Neural cell (in vitro differentiated cells): ENCODE results near the gene ARID1B.

Experiments
- EP300 ChIP-seq: fragments of 450-650 bp; conservative IDR thresholded peaks from 2 replicates; pipeline ENCODE4 v1.6.1; 2014; ENCODE audit warnings: antibody characterized with exemption, mild to moderate bottlenecking, moderate library complexity; ENCODE audit not compliant: poor library complexity, severe bottlenecking
- EZH2 ChIP-seq: fragments of 200-600, 300-800 bp; shearing (Covaris generic), sonication (generic); IDR thresholded peaks from 2 replicates; pipeline ENCODE4 v1.6.1; 2014; ENCODE audit warnings: antibody characterized with exemption, low read length, borderline replicate concordance, mild to moderate bottlenecking; ENCODE audit not compliant: insufficient read depth, poor library complexity, severe bottlenecking
- MXI1 ChIP-seq: fragments of 450-650 bp; conservative IDR thresholded peaks from 2 replicates; pipeline ENCODE4 v1.6.1; 2014; ENCODE audit warnings: antibody characterized with exemption, mild to moderate bottlenecking; ENCODE audit not compliant: poor library complexity, severe bottlenecking
- POLR2AphosphoS5 ChIP-seq: IDR thresholded peaks from 2 replicates; pipeline ENCODE4 v1.6.1; 2012
- RAD21 ChIP-seq: fragments of 450-650 bp; conservative IDR thresholded peaks from 2 replicates; pipeline ENCODE4 v1.6.1; 2014; ENCODE audit warnings: antibody characterized with exemption, mild to moderate bottlenecking, moderate library complexity
- SMC3 ChIP-seq: fragments of 450-650 bp; conservative IDR thresholded peaks from 2 replicates; pipeline ENCODE4 v1.6.1; 2014; ENCODE audit warnings: antibody characterized with exemption, mild to moderate bottlenecking, moderate library complexity; ENCODE audit not compliant: poor library complexity
- TAF1 ChIP-seq: IDR thresholded peaks from 2 replicates; pipeline ENCODE4 v1.6.1; 2012; ENCODE audit warnings: low read depth
- TF ChIP-seq, protein P1 (sequence below): fragments of 450-650 bp; IDR thresholded peaks from 2 replicates; pipeline ENCODE4 v1.5.1; 2014; ENCODE audit warnings: antibody characterized with exemption, mild to moderate bottlenecking, moderate library complexity; ENCODE audit not compliant: poor library complexity, severe bottlenecking
- TF ChIP-seq, protein P2 (sequence below): IDR thresholded peaks from 2 replicates; pipeline ENCODE4 v1.6.1; 2012; ENCODE audit warnings: borderline replicate concordance

DNA sequence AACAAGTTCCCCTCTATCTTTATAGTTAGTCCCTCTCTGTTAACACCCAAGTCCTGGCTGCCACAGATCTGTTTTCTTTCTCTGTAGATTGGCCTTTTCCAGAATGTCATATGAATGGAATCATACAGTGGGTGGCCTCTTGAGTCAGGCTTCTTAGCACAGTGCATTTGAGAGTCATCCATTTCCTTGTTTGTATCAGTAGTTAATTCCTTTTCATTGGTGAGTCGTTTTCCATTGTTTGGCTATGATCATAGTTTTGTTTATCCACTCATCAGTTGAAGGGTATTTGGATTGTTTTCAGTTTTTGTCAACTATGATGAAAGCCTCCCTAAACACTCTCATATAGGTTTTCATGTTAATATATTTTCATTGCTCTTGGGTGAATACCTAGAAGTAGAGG, 248.3 kb downstream of the ARID1B start:
- TF ChIP-seq POLR2AphosphoS5 (no peak), RAD21 (no peak), EZH2 (no peak), EP300 (no peak), TAF1 (no peak), SMC3 (no peak), MXI1 (no peak)
- TF ChIP-seq, protein P1, sequence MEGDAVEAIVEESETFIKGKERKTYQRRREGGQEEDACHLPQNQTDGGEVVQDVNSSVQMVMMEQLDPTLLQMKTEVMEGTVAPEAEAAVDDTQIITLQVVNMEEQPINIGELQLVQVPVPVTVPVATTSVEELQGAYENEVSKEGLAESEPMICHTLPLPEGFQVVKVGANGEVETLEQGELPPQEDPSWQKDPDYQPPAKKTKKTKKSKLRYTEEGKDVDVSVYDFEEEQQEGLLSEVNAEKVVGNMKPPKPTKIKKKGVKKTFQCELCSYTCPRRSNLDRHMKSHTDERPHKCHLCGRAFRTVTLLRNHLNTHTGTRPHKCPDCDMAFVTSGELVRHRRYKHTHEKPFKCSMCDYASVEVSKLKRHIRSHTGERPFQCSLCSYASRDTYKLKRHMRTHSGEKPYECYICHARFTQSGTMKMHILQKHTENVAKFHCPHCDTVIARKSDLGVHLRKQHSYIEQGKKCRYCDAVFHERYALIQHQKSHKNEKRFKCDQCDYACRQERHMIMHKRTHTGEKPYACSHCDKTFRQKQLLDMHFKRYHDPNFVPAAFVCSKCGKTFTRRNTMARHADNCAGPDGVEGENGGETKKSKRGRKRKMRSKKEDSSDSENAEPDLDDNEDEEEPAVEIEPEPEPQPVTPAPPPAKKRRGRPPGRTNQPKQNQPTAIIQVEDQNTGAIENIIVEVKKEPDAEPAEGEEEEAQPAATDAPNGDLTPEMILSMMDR: no peak
- TF ChIP-seq, protein P2, sequence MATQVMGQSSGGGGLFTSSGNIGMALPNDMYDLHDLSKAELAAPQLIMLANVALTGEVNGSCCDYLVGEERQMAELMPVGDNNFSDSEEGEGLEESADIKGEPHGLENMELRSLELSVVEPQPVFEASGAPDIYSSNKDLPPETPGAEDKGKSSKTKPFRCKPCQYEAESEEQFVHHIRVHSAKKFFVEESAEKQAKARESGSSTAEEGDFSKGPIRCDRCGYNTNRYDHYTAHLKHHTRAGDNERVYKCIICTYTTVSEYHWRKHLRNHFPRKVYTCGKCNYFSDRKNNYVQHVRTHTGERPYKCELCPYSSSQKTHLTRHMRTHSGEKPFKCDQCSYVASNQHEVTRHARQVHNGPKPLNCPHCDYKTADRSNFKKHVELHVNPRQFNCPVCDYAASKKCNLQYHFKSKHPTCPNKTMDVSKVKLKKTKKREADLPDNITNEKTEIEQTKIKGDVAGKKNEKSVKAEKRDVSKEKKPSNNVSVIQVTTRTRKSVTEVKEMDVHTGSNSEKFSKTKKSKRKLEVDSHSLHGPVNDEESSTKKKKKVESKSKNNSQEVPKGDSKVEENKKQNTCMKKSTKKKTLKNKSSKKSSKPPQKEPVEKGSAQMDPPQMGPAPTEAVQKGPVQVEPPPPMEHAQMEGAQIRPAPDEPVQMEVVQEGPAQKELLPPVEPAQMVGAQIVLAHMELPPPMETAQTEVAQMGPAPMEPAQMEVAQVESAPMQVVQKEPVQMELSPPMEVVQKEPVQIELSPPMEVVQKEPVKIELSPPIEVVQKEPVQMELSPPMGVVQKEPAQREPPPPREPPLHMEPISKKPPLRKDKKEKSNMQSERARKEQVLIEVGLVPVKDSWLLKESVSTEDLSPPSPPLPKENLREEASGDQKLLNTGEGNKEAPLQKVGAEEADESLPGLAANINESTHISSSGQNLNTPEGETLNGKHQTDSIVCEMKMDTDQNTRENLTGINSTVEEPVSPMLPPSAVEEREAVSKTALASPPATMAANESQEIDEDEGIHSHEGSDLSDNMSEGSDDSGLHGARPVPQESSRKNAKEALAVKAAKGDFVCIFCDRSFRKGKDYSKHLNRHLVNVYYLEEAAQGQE: no peak
